Measurements from ENCODE around the gene ARMC2.
"Not testable (repeated sequence)": the region's sequence is repeated elsewhere in the genome, so short reads cannot be mapped to it uniquely, and the experiment has no call there.

The ARMC2 gene

DNA sequence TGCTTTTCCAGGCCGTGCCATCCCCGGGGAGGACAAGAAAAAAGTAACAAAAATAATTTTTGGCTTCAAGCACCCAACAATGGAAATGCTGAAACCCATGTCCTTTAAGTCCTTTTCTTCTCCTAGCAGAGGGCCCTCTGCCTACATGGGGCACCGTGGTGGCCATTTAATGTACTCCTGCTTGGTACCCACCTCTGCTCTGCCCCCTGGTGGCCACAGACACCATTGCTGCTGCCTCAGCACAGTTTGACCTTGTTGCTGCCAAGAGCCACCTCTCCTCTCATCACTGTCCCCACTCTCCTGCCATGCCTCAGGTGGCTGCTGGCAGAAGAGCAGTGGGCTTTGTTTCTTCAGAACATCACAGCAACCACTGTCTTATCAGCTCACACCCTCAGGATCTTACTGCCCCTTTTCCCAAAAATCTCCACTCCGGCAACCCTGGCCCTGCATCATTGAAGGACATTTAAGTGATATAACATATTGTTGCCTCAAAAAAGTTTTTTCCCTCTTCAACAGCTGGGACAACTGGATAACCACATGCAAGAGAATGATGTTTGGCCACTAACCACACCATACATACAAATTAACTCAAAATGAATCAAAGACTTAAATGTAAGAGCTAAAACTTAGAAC is 12.9 kb upstream of the ARMC2 start:
- DNase-seq, result peak; percentile 86 to 88

DNA sequence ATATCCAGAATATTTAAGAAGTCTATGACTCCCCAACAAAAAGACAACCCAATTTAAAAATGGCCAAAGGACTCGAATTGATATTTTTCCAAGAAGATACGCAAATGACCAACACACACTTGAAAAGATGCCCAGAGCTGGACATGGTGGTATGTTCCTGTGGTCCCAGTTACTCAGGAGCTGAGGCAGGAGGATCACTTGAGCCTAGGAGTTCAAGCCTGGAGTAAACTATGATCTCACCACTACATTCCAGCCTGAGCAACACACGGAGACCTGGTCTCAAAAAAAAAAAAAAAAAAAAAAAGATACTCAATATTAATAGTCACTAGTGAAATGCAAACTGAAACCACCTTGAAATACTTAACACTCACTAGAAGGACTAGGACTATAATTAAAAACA is 12.2 kb upstream of the ARMC2 start:
- no peak for DNase-seq

DNA sequence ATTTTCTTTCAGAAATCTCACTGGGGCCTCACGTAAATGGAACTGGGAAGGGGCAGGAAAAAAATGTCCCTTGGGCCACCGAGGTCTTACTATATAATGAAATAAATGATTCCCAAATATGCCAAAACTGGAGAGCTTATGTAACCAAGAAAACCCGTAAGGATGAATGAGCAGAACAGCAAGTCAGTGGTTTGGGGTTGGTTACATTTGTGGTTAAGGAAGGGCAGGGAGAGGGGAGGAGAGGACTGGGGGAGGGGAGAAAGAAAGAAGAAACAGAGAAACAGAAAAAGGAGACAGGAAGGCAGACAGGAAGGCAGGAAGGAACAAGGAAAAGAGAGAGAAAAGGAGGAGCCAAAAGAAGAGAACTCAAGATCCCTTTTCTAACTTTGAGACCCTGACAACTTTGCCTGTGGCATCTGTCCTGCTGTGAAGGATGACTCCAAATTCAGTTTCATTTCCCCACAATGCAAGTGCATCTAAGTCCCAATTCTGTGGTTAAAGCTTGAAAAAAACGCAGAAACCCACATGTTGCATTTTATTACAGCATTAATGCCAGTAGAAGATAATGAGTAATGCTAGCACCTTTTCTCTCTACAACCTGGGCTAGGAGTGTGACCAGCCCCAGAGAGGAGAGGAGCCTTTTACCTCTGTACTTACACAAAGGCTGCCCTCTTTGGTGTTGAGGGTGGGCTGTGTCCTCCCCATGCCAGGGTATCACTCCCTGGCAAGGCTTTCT is 10.8 kb upstream of the ARMC2 start:
- no peak for DNase-seq

DNA sequence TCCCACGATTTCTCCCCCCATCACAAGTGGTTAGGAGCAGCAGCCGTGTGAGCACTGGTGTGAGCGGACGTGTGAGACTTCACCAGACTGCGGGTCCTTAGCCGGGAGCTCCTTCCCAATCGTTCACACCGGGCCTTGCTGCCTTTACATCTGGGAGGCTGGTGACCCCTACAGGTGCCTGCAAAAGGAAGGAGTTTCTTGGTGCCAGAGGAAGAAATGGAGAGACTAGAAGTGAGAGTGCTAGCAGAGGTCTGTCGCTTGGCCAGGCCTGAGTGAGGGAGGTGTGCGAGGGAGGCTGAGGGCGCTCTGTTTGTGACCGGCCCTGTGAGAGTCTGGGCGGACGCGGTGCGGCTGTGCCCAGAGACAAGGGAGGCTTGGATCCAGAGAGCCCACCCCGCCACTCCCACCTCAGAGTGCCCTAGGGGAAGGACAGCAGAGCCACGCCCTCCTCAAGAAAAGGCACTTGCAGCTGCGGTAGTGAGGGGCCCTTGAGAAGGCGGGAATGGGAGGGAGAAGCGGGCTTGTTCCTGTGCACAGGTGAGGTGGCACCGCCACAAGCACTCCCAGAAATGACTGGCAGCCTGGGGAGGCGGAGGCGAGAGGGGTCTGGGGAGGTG is 10.0 kb upstream of the ARMC2 start:
- no peak for DNase-seq

DNA sequence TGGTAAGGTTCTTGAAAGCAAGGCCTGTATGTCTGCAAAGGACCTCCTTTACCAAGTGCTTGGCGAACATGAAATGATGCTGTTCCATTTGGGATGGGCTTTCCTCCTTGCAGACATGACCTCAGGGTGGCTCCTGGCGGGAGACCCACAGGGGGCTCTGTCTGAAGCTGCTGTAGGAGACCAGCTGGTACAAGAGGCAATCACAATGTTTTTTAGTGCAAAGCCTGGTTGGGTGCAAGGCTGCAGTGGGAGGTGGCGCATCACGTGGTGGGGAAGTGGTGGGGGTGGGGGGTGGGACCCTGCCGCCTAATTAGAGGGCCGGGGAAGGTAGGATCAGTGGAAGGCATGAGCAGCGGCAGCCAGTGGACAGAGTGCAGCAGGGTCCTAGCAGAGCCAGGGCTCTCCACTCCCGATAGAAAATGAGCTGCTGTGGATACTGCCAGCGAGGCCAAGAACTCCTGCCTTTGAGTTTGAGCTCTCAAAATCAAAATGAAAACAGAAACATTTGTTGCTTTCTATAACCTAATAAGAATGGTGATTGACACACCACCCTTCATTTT is 9.1 kb upstream of the ARMC2 start:
- no peak for DNase-seq

DNA sequence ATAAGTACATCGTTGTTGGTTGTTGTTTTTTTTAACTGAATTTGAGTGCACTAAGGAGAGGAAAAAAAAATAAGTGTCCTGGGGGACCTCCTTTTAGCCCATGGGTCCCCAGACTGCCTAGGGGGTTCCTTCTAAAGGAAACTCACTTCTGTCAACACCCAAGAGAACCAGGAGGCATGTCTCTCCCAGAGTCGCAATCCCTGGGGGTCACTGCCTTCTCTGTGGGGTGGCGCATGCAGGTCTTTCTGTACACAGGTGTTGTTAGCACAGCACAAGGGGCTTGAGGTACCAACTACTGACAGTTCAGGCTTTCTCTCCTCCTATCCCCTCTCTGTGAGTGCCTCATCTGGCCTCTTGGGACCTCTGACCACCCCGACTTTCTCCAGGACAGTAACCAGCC is 7.3 kb upstream of the ARMC2 start:
- no peak for DNase-seq

DNA sequence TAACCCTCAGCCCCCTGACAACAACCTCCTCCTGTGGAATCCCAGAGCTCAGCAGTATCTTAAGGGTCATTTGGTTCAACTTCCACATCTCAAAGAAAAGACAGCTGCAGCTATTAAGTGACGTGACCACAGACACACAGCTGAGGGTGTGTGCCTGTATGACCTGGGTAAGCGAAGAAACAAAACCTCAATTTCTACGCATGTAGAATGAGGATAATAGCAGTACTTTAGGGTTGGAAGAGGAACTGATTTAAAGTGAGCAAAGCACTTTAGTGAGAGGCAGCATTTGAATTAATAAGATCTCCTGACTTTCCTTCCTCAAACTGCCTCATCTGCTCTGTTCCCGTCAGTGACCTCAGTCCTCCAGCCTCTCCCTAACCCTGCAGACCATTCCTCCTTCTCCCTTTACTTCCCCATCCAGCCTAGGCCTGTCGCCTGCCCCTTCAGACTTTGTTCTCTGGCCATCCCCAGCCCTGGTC is 6.8 kb upstream of the ARMC2 start:
- DNase-seq, result no peak

DNA sequence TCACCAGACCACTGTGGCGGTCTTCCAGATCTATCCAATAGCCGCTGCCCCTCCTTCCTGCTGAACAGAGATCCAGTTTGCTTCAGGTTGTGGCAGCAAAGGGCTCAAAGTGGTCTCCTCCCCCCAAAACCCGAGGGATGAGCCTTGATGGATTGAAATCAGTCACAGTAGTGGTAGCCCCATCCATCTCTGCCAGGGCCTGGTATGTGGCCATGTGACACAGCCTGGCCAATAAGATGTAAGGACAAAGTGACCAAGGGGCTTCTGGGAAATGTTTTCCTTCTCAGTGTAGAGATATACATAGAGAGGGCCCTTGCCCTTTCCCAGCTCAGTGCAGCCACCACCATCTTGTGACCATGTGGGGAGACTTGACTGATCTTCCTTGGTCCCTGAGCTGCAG is 4.1 kb upstream of the ARMC2 start:
- DNase-seq, result no peak

DNA sequence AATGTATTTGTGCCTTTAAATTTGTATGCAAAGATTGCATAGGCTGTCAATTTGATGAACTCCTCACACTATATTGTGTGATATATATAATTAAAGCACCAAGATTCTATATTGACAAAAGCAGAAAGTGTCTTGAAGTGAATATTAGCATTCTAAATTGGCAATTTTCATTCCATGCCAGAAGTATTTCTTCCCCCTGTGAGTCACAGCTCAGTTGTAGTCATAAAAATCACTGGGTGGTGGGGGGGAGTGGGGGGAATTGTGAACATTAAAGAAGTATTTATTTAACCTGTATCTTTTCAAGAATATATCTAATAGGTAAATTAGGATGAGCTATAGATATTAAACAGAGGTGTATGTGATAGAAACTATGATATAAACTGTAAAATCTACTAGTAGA is 3.1 kb upstream of the ARMC2 start:
- DNase-seq, result no peak

DNA sequence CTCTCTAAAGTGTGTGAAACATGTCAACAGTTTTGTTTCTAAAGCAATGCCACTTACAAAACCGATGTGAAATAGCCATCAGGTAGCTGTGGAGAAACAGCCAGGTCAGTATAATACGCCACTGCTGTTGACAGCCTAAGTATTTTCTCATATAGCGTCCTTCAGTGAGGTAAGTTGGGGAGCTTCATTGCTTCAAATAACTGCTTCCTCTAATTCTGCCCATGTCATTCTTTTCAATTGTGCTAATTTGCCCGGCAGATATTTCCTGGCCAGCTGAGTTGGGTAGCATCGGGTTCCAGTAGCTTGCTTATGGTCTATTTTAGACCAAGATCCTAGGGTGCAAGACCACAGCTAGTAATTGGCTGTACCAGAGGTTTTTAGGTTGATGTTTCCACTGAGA is 2.1 kb upstream of the ARMC2 start:
- DNase-seq, result no peak

DNA sequence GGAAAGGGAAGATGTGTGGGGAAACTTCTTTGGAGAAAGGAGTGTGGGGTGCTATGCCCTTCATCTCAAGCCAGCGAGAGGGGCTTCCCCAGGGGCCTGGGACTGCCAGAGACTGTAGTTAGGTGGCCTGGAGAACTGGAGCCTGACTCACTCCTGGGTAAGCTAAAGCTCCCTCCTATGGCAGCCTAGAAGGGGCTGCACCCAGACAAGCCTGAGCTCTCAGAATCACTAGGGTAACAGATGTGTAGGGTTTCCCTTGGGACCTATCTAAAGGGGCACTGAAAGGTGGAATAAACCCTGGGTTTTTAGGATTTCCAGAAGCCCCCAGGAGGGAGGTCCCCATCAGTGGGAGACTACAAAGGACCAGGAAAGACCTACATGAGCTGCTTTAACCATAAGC is 1.6 kb upstream of the ARMC2 start:
- DNase-seq, result no peak

DNA sequence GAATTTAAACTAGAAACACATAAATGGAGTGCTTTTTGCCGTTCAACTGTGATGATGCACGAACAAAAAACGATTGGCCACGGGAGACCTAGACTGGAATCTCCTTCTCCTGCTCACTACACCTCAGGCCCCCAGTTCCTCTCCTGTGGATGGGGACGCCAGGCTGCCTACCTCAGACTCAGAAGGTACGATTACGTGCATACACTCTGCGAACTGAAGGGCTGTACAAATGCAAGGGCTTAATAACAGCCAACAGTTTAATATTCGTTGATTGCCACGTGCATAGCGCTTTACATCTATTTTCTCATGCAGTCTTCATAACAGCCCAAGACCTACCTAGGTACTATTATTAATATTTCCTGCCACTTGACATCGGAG is 495 bp upstream of the ARMC2 start:
- DNase-seq, result no peak

DNA sequence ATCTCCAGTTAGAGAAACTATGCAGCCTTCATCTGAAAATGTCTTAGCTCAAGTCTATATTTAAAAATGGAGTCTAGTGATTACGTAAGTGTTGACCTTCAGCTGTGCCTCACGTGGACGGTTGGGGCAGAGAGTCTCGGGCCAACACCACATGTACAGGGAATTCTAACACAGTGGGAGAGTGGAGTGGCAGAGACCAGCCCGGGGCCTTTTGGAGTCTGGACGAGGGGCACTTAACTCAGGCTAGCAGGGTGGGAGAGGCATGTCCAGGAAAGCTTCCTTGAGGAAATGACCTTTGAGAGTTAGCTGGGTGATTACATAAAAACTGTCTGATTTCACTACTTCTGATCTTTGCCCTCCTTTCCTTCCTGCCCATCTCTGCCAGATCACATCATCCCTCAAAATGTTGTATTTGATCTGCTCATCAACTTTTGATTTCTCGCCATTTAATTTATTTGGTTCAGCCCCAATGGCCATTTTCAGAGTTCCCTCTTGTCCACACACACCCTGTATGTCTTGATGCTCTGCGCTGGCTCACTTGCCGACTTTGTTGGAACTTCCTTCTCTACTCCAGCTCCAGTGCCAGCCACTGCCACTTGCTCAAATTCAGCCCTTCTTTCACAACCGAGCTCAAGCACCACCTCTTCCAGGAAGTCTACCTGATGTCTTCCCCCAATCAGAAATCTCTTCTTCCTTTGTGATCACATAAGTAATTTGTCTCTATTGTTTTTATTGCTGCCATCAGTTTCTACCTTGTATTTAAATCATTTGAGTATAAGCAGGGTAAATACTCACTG is 2.6 kb downstream of the ARMC2 start:
- DNase-seq, result no peak

DNA sequence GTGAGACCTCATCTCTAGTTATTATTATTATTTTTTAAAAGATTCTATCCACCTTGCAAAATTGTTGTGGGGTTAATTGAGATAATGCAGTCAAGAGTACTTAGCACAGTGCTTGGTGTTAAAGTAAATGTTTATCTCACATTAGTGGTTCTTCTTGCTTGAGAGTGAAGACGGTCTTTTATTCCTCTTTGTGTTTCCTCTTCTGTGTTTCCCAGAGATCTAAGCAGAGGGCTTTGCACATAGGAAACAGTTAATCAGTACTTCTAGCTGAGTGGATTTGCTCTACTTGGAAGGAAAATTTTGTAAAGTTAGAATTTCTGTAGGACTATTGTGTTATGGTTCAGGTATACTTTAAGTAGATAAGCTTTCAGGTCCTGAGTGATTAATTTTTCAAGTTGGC is 3.5 kb downstream of the ARMC2 start:
- DNase-seq, result no peak

DNA sequence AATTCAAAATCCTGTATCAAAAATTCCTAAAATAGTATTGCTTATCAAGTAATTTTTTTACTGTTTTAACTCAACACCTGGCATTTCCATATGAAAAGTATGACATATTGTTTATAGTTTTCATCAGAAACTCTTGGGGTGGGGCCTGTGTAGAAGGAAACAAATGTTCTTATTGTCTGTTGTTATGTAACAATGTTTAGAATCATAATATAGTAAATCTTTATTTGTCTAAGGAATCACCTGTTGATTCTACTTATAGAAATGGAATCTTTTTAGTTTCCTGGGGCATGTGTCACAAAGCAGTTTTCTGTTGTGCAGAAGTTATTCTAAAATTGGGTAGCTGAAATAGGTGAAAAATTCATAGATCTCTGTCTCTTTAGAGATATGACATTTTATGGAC is 4.9 kb downstream of the ARMC2 start:
- no peak for DNase-seq

DNA sequence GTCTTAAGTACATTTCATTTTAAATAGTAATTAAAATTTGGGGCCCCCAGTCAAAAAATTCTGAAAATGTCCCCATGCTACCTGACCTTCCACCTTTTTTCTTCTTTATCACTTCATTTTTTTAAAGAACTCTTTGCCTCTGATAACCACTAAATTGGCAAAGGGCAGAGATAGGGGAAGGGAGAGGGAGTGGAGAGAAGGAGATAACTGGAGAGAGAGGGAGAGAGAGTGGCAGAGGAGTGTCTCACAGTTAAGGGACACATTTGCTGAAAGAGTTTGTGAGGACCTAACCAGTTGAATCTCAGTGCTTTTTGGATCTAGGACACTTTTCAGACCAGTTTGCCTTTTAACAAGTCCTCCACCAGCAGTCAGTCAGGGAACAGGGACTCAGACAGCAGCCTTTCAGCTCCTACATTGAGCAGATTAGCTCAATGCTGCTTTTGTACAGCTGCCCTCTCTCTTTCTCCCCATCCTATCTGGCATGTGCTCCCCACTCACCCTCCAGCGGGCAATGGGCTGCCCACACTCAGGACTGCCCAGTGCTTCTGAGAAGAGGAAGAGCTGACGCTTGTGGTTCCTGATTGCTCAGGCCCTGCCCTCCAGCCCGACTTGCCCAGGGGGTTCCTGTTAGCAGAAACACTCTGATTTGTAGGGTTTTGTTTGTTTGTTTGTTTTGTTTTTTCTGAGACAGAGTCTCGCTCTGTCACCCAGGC is 14.4 kb downstream of the ARMC2 start:
- DNase-seq, result no peak

DNA sequence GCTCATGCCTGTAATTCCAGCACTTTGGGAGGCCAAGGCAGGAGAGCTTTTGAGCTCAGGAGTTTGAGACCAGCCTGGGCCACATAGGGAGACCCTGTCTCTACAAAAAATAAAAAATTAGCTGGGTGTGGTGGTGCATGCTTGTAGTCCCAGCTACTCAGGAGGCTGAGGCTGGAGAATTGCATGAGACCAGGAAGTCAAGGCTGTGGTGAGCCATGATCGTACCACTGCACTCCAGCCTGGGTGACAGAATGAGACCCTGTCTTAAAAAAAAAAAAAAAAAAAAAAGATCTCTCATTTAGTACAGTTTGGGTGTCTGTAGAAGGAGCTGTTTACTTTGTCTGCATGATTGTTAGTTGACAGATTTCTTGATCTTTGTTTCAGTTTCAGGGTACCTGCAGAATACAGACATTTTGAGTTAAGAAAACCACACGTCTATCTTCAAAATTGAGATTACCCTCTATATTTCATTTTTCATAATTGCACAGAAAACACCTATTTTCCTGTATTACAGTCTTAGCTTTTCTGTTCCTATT is 17.6 kb downstream of the ARMC2 start:
- not testable (repeated sequence) for DNase-seq

DNA sequence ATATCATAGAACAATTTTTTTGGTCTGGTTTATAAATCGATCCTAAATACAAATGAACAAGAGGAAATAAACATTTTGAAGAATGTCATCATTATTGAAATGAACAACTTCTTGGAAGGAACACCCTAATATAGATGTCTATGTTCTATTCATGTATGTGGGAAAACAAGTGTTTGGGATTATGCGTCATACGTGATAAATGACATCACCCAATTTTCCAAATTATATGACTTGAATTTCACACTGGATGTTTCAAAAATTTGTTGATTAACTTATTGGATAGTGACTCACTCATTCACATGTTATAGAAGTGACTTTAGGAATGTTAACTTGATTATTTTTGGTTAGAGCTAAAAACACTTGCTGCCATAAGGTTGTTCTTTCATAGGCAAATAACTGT is 18.6 kb downstream of the ARMC2 start:
- no peak for DNase-seq

DNA sequence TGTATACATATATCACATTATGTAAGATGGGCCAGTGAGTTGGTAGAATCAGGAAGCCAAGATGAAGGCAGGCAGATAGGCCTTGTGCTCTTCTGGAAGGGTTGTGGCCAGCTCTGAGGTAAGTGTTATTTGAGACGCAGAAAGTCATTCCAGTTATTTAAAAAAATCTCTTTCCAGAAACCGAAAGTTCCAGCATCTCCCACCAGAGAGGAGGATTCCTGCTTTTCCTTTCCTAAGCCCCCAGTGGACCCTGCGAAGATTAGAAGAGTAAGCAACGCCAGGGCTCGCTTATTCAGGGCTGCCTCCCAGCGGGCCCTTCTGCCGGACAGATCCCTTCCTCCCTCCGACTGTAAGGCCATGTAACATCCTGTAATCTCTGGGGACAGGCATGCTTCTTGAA is 20.4 kb downstream of the ARMC2 start:
- DNase-seq, result no peak

DNA sequence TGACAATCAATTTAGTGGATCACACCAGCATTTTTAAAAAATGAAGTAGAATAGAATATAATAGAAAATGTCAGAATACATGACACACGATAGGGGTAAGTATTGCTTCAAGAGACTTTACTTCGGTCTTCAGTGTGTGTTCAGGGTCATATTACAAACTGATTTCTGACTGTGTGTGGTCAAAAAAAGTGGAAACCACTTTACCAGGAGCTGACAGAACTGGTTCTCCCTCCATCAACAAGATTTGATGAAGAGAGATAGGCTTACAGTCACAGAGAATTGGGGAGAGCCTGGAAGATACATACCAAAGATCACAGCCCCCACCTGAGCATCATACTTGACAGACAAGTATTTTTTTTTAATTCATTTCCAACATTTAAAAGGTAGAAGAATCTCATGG is 21.7 kb downstream of the ARMC2 start:
- no peak for DNase-seq

DNA sequence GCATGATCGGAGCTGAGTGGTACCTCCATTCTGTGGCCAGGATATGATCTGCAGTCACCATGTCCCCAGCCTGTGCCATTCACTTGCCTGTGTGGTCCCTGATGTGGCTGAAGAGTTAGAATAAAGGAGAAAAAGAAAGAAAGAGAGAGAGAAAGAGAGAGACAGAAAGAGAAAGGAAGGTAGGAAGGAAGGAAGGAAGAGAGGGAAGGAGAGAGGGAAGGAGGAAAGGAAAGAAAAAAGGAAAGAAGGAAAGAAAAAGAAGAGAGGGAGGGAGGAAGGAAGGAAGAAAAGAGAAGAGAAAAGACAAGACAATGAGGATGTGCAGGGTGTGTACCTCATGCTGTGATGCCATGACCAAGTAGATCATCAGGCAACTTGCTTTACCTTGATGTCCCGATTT is 22.1 kb downstream of the ARMC2 start:
- no peak for DNase-seq

DNA sequence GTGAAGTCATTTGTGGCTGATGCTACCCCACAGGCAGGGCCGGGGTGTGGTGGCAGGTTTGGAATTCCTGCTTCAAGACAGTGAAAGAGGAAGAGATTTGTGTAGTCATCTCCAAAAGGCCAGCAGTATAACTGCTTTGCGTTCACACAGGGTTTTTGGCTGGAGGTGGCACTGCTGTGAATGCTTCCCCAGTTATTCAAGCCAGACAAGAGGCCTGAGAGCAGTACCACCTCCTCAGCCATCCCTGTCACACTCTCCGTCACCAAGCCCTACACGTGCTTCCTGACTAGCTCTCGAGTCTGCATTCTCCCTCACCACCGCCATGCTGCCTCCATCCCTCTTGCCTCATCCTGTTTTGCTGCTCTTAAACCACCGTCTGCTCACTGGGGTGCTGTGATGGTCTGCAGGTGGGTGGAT is 23.9 kb downstream of the ARMC2 start:
- peak in 1 of 2 donors; percentile 14 for DNase-seq

Measured in stimulated activated CD4-positive, alpha-beta T cell treated with anti-CD3 and anti-CD28 coated beads, Interleukin-2, amount 100 ng/mL, for 24 hours (primary cell).